Limb (tissue), 2 donors: ENCODE measurements around the gene SLC22A5.

Experiments used
- DNase-seq, 2 donors: peaks; one replicate each; pipeline ENCODE4 v3.0.0-alpha.2; 2016; ENCODE audit errors: extremely low spot score in 2 of 2

Gene SLC22A5

GRCh38 chr5:132369474-132370180, at the start of gene SLC22A5:
SLC22A5 (plus strand) TSS chr5:132369710; CDS start chr5:132369973, 263 bp downstream.
- peak; percentile 17 to 80 for DNase-seq

GRCh38 chr5:132319975-132320374, 49.5 kb upstream of the SLC22A5 start:
- DNase-seq, result no peak

DNA sequence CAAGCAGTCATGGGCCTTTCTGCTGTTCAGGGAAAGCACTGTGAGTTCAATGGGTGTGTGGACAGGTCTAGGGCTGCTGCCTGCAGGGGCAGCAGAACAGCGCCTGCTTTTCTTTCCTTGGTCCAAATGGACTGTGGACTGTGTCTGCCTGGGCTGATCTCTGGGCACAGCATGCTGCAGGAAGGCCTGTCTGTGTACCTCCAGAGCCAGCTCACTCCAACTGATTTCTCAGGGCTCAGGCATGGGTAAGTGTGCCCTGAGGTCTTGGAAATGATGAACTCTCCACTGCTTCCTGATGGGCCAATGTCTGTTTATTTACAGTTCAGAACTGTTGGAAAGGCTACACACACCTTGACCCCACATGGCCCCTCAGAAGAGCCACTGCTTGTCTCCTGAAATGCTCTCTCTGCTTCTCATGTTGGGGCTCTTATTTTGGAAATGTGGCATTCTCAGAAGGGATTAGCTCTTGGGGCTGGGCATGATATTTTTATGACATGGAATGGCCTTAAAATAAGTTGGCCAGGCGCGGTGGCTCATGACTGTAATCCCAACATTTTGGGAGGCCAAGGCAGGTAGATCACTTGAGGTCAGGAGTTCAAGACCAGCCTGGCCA, 48.3 kb upstream of the SLC22A5 start:
- DNase-seq, result no peak

DNA sequence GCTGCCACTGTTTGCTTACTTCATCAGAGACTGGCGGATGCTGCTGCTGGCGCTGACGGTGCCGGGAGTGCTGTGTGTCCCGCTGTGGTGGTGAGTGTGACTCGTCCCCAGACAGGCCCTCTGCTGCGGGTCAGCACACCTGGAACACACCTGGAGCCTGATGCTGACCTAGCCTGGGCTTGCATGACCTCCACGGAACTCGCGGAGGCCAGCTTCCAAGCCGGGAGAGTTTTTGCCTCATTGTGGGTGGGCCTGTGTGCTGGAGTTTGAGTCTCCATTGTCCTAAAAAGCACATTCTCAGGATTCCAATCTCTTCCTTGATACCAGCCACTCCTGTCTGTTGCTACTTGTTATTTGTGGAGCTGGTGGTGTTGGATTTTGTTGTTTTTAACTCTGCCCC, 47.2 kb upstream of the SLC22A5 start:
- DNase-seq, result no peak

DNA sequence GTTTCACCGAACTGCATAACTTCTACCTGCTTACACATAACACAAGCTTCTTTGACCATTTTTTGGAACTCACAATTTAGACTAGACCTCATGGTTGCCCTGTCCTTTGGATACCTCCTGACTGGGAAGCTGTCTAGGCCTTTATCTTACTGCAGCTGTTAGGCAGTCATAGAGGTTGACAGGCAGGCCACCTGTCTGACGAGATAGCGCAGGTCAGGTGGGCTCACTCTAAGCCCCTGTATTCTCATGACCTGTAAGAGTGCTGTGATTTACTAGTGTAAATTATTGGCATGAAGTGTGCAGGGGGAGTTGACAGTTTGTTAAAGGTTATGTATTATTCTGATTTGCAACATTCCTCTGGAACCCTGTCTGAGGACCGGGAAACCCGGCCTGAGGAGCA, 46.3 kb upstream of the SLC22A5 start:
- no peak for DNase-seq

GRCh38 chr5:132325691-132326090, 43.8 kb upstream of the SLC22A5 start:
- DNase-seq, result no peak

GRCh38 chr5:132327252-132327955, 42.1 kb upstream of the SLC22A5 start:
- DNase-seq, result peak in 1 of 2 donors; percentile 34

DNA sequence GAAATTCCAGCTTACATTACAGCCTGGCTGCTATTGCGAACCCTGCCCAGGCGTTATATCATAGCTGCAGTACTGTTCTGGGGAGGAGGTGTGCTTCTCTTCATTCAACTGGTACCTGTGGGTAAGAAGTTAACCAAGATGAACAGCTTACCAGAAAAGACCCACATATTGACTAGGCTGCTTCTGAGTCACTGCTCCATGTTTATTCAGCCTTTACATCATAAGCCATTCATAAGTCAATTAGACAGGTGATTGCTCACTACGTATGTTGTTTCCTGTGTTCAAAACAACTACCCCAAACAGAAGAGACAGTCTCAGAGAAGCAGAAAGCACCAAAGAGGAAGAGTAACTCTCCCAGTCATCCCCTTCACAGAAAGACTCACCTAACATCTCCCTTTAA, 34.7 kb upstream of the SLC22A5 start:
- no peak for DNase-seq

DNA sequence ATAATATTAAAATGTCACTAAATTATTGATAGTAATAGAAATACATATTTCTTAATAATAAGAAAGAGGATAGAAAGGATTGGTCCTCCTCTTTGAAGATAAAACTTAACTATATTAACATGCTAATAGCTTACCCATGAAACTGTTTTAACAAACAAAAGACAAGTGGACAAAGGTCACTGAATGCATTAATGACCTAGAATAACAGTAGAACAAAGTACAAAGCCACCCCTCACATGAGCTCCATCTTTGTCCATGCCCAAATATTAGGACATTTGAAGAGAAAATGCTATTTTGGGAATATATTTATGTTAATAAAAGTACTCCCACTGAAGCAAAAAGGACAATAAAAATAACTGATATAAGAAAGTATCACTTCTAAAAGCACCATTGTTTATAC, 34.1 kb upstream of the SLC22A5 start:
- DNase-seq, result no peak

GRCh38 chr5:132339502-132339901, 30.0 kb upstream of the SLC22A5 start:
- no peak for DNase-seq

GRCh38 chr5:132342291-132343180, 27.0 kb upstream of the SLC22A5 start:
- no peak for DNase-seq

DNA sequence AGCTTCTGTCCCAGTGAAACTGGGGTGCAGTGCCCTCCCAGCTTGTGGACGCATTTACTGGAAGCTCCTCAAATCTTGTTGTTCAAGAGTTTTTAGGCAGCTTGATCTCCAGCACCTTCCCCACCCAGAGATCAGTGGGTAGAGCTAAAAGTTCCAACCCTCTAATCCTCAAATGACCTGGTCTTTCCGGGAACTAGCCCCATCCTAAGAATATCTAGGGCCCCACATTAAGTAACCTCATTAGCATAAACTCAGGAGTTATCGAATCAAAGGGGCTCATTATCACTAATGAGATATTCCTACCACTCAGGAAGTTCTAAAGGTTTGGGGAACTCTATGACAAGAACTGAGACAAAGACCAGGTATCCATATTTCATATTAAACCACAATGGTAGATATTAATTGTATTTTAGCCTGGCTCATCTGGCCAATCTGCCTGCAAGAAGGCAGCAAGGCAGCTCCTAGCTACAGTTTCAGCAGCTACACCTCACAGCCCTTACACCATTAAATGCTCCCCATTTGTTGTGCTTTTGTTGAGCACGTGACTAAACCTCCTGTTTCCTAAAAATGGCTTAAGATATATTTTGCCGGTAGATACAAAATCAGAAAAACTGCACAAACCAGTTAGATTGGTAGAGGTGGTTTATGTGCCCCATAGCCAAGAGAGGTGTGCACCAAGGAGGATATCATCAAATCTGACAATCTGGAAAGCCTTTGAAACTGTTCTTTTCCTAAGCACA, 24.6 kb upstream of the SLC22A5 start:
- DNase-seq, result no peak

DNA sequence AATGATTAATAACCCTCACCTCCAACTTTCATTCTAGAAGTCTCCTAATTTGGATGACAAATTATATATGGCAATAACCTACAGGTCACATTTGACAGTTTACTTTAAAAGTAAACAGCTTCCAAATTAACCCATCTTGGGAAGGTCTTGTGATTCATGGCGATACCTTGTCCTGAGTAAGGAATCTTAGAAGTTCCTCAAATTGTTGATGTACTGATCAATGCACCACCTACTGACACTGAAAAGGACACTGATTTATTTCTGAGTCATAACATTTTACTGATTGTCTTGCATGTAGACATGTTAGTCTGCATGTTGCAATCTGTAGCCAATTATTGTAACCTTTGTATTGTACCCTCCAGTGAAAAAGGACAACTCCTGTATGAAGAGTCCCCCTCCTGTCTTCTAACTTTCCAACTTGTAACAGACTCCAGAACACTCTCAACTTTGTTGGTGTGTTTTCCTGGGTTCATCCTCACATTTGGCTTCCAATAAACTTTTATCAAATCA, 16.0 kb upstream of the SLC22A5 start:
- DNase-seq, result no peak

DNA sequence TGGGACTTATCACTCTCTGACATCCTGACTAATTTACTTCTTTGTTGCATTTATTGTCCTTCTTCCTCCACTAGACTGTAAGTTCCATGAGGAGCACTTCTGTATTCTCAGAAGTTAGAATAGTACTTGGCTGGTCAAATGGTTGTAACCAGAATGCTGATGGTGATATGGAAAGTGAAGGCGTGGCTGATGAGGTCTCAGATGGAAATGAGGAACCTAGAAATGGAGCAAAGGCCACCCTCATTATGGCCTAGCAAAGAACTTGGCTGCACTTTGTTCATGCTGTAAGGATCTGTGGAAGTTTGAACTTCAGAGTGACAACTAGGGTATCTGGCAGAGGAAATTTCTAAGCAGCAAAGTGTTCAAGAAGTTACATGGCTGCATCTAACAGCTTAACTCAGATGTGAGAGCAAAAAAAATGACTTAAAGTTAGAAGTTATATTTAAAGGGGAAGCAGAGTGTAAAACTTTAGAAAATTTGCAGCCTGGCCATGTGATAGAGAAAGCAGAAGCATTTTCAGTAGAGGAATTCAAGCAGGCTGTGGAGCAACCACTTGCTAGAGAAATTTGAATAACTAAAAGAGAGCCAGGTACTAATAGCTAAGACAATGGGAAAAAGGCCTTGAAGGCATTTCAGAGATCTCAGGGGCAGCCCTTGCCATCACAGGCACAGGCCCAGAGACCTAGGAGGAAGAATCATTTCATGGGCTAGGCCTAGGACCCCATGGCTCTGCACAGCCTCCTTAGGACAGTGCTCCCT, 14.9 kb upstream of the SLC22A5 start:
- DNase-seq, result no peak

DNA sequence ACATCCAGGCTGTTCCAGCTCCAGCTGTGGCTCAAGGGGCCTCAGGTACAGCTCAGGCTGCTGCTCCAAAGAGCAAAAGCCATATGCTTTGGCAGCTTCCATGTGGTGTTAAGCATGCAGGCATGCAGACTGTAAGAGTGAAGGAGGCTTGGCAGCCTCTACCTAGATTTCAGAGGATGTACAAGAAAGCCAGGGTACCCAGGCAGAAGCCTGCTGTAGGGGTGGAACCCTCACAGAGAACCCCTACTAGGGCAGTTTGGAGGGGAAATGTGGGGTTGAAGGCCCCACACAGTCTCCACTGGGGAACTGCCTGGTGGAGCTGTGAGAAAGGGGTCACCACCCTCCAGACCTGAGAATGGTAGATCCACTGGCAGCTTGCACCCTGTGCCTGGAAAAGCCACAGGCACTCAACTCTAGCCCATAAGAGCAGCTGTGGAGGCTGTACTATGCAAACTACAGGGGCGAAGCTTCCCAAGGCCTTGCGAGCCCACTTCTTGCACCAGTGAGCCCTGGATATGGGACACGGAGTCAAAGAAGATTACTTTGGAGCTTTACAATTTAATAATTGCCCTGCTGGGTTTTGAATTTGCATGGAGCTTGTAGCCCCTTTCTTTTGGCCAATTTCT, 14.3 kb upstream of the SLC22A5 start:
- no peak for DNase-seq

DNA sequence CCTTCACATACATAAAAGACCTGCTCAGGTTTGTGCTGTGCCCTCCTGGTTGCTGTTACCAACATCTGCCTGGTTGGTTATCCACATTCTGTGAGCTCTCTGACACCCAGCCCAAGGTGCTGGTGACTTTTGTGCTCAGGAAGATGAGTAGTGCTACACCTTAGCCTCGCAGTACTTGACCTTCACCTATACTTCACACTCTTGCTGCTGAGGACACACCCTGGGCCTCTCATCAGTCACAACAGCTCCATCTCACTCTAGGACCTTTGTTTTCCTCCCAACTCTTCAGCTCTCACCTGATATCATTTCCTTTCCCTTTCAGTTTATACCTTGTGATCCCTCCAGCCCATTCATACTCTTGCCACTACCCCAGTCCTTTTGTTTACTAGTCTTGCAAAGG, 10.7 kb upstream of the SLC22A5 start:
- no peak for DNase-seq

GRCh38 chr5:132362086-132362485, 7.4 kb upstream of the SLC22A5 start:
- DNase-seq, result no peak

- DNase-seq, result peak in 1 of 2 donors; percentile 18
Observed at GRCh38 chr5:132363431-132364112, 5.9 kb upstream of the SLC22A5 start.

GRCh38 chr5:132364319-132364718, 5.2 kb upstream of the SLC22A5 start:
- DNase-seq, result no peak
